HL-60 (cell line): Measurements from ENCODE around the gene CASTOR1.

ENCODE experiments used
- CTCF ChIP-seq: IDR thresholded peaks from one replicate; pipeline ENCODE4 v1.5.1; 2011; ENCODE audit warnings: low read length, control low read depth, inconsistent platforms; ENCODE audit not compliant: insufficient read depth
- GABPA ChIP-seq: IDR thresholded peaks from 2 replicates; pipeline ENCODE4 v1.6.1; 2012; ENCODE audit warnings: low read depth
- POLR2AphosphoS5 ChIP-seq: IDR thresholded peaks from 2 replicates; pipeline ENCODE4 v1.6.1; 2012; ENCODE audit warnings: low read depth
- REST ChIP-seq: IDR thresholded peaks from 2 replicates; pipeline ENCODE4 v1.6.1; 2012; ENCODE audit warnings: low read depth; ENCODE audit not compliant: insufficient replicate concordance
- SPI1 ChIP-seq: IDR thresholded peaks from 2 replicates; pipeline ENCODE4 v1.6.1; 2012; ENCODE audit warnings: low read depth, mild to moderate bottlenecking, borderline replicate concordance

GRCh38 chr22:30250661-30251267 is 38.5 kb downstream of the CASTOR1 start:
- TF ChIP-seq CTCF: no peak
- TF ChIP-seq REST: no peak
- no peak for TF ChIP-seq GABPA
- TF ChIP-seq POLR2AphosphoS5: no peak
- TF ChIP-seq SPI1: no peak
